ENCODE data around the gene TUBB2B. TPM values are rescaled to one million over a fixed set of nuclear protein-coding genes. Genes with fewer than 3 reads are reported as not detected.

TUBB2B gene
- total and polyA plus RNA-seq, 10 of the 15 experiments (the other 5 are each of a cell fraction or from before 2014, with no cell fraction given), result 2.6 to 75.2 (median 21.2) TPM

DNA sequence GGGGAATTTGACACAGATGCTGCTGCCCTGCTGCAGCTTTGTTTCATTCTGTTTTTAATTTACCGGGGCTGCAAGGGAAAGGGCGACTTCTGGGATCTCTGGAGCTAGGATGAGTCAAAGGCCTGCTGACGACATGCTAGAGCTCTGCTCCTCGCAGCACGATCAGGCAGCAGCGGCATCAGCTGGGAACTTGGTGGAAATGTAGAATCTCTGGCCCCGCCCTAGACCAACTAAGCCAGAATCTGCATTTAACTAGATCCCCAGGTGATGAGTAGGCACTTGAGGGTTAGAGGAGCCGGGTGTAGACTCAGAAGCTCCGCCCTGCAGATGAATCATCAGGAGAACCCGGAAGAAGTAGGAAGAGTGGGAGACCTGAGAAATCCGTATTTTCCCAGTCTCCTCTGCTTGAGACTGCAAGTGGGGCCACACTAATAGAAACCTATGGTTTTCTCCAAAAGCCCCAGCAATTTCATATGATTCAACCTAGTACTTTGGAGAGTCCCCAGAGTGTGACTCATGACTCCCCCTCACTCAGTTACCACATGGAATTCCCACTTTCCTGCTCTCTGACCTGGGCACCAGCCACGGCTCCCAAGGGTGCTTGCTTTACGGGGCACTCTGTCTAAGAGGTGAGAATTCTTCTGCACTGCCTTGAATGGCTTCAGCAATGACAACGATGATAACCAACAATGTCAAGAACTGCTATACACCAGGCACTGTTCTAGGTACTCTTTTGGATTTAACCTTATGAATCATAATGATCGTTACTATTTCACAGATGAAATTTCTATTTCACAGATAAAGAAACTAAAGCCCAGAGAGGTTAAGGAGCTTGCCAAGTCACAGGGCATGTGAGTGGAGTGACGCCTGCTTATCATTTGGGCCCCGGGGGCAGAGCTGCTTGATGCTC, 18.1 kb downstream of the TUBB2B start:
- BruUV-seq (replicated peaks), result no TSS peak
- peak; percentile 78 for ATAC-seq
- TF ChIP-seq TARDBP (IDR thresholded peaks at IDR 0.05; ENCODE audit: borderline replicate concordance) (no peak), ZBED1 (IDR thresholded peaks at IDR 0.05; ENCODE audit: borderline replicate concordance) (0 out of 2 replicates have a peak, but pooled peaks have one; percentile 71), WRNIP1 (IDR thresholded peaks at IDR 0.05; ENCODE audit: borderline replicate concordance, low read depth, low read length) (no peak), EZH2 (IDR thresholded peaks at IDR 0.05; ENCODE audit: borderline replicate concordance, control insufficient read depth, low read depth, low read length) (no peak), BCL11A (IDR thresholded peaks at IDR 0.05; ENCODE audit: low read depth, low read length) (peak; percentile 79; the same call in 1 of the 2 replicates), KAT2A (conservative IDR thresholded peaks at IDR 0.05; ENCODE audit: control insufficient read depth, low read depth, low read length) (no peak), ZNF274 (IDR thresholded peaks at IDR 0.05; ENCODE audit: insufficient read depth, insufficient read length) (no peak)
- TF ChIP-seq, protein P1, sequence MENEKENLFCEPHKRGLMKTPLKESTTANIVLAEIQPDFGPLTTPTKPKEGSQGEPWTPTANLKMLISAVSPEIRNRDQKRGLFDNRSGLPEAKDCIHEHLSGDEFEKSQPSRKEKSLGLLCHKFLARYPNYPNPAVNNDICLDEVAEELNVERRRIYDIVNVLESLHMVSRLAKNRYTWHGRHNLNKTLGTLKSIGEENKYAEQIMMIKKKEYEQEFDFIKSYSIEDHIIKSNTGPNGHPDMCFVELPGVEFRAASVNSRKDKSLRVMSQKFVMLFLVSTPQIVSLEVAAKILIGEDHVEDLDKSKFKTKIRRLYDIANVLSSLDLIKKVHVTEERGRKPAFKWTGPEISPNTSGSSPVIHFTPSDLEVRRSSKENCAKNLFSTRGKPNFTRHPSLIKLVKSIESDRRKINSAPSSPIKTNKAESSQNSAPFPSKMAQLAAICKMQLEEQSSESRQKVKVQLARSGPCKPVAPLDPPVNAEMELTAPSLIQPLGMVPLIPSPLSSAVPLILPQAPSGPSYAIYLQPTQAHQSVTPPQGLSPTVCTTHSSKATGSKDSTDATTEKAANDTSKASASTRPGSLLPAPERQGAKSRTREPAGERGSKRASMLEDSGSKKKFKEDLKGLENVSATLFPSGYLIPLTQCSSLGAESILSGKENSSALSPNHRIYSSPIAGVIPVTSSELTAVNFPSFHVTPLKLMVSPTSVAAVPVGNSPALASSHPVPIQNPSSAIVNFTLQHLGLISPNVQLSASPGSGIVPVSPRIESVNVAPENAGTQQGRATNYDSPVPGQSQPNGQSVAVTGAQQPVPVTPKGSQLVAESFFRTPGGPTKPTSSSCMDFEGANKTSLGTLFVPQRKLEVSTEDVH (IDR thresholded peaks at IDR 0.05; ENCODE audit: low read depth, partially characterized antibody), result no peak
- TF ChIP-seq, protein P2, sequence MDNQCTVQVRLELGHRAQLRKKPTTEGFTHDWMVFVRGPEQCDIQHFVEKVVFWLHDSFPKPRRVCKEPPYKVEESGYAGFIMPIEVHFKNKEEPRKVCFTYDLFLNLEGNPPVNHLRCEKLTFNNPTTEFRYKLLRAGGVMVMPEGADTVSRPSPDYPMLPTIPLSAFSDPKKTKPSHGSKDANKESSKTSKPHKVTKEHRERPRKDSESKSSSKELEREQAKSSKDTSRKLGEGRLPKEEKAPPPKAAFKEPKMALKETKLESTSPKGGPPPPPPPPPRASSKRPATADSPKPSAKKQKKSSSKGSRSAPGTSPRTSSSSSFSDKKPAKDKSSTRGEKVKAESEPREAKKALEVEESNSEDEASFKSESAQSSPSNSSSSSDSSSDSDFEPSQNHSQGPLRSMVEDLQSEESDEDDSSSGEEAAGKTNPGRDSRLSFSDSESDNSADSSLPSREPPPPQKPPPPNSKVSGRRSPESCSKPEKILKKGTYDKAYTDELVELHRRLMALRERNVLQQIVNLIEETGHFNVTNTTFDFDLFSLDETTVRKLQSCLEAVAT (IDR thresholded peaks at IDR 0.05), result no peak
- TF ChIP-seq, protein P3, sequence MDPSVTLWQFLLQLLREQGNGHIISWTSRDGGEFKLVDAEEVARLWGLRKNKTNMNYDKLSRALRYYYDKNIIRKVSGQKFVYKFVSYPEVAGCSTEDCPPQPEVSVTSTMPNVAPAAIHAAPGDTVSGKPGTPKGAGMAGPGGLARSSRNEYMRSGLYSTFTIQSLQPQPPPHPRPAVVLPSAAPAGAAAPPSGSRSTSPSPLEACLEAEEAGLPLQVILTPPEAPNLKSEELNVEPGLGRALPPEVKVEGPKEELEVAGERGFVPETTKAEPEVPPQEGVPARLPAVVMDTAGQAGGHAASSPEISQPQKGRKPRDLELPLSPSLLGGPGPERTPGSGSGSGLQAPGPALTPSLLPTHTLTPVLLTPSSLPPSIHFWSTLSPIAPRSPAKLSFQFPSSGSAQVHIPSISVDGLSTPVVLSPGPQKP (IDR thresholded peaks at IDR 0.05; ENCODE audit: low read depth, low read length), result no peak
- TF ChIP-seq, protein P4, sequence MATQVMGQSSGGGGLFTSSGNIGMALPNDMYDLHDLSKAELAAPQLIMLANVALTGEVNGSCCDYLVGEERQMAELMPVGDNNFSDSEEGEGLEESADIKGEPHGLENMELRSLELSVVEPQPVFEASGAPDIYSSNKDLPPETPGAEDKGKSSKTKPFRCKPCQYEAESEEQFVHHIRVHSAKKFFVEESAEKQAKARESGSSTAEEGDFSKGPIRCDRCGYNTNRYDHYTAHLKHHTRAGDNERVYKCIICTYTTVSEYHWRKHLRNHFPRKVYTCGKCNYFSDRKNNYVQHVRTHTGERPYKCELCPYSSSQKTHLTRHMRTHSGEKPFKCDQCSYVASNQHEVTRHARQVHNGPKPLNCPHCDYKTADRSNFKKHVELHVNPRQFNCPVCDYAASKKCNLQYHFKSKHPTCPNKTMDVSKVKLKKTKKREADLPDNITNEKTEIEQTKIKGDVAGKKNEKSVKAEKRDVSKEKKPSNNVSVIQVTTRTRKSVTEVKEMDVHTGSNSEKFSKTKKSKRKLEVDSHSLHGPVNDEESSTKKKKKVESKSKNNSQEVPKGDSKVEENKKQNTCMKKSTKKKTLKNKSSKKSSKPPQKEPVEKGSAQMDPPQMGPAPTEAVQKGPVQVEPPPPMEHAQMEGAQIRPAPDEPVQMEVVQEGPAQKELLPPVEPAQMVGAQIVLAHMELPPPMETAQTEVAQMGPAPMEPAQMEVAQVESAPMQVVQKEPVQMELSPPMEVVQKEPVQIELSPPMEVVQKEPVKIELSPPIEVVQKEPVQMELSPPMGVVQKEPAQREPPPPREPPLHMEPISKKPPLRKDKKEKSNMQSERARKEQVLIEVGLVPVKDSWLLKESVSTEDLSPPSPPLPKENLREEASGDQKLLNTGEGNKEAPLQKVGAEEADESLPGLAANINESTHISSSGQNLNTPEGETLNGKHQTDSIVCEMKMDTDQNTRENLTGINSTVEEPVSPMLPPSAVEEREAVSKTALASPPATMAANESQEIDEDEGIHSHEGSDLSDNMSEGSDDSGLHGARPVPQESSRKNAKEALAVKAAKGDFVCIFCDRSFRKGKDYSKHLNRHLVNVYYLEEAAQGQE (IDR thresholded peaks at IDR 0.05; ENCODE audit: low read depth, low read length), result no peak

More for the DNA sequence above, 18.1 kb downstream of the TUBB2B start:
- in situ Hi-C loops (cut with MboI) (no loop called here), intact Hi-C loops (cut with micrococcal nuclease; ENCODE audit: unreplicated experiment) (loop anchor here (2.0 to 10.0 kb wide), 3 partner anchors 47 to 345 kb away; no protein-coding TSS in a partner anchor)
- peak overlapping the region; percentile 31 for H2AFZ ChIP-seq (ENCODE audit: control insufficient read depth, low read depth, low read length)
- peak overlapping the region; percentile 75 for H3K4me2 ChIP-seq (ENCODE audit: control insufficient read depth, insufficient read depth)
- ChIA-PET POLR2A (interaction anchor here (0.6 to 1.4 kb wide), 5 partner anchors 10 to 142 kb away, joined by 3 to 5 read pairs (median 4); no protein-coding TSS in a partner anchor), CTCF (interaction anchor here (1.0 to 3.0 kb wide), 7 partner anchors 19 to 212 kb away, joined by 3 to 10 read pairs (median 4); partner anchors contain the start of gene TUBB2A), RAD21 (ENCODE audit: unreplicated experiment) (interaction anchor here (0.7 to 3.4 kb wide), 15 partner anchors 9 to 522 kb away, joined by 3 to 17 read pairs (median 3); partner anchors contain the start of gene TUBB2A), SMC1A (ENCODE audit: uncharacterized antibody, unreplicated experiment) (interaction anchor here (0.7 to 2.4 kb wide), 14 partner anchors 17 to 523 kb away, joined by 3 to 10 read pairs (median 3); partner anchors contain the start of gene TUBB2A)
- H3K9ac ChIP-seq (ENCODE audit: control insufficient read depth, insufficient read depth, low read length), result peak overlapping the region; percentile 32
- WGBS (ENCODE audit: insufficient coverage, insufficient replicate concordance, low lambda C conversion rate, missing lambda C conversion rate), result 2% methylated on average over 17 of the region's 17 CpGs
- DNase-seq (ENCODE audit: low read depth, low spot score) (peak; percentile 60), FAIRE-seq (no peak)
- H3K4me3 ChIP-seq, result no peak overlapping the region
- H3K4me1 ChIP-seq (ENCODE audit: control insufficient read depth, insufficient read depth, low read length), result peaks cover 44% of the 10 kb centered on the region
- no peaks in the 10 kb centered on the region for H4K20me1 ChIP-seq (ENCODE audit: control insufficient read depth, insufficient read depth)
- H3K79me2 ChIP-seq (ENCODE audit: control insufficient read depth, insufficient read depth, low read length), result no peaks in the 10 kb centered on the region
- H3K27me3 ChIP-seq (replicated peaks in 1 of 2; ENCODE audit: control insufficient read depth in 2 of 2, insufficient read depth in 2 of 2, low read length in 1 of 2), result no peaks in the 10 kb centered on the region
- peak overlapping the region; percentile 71 for H3K27ac ChIP-seq (ENCODE audit: control insufficient read depth, insufficient read depth)
- H3K36me3 ChIP-seq (ENCODE audit: control insufficient read depth in 2 of 2, insufficient read depth in 2 of 2, low read length in 1 of 2), result no peaks in the 10 kb centered on the region
- H3K9me3 ChIP-seq (replicated peaks; ENCODE audit: control insufficient read depth, insufficient read depth, low read length), result peaks cover 4% of the 10 kb centered on the region; the same call in 2 of the 3 replicates

Data from GM12878 (cell line).